Measurements from ENCODE around the gene LBX2. TPM values are rescaled to one million over a fixed set of nuclear protein-coding genes. Genes with fewer than 3 reads are reported as not detected.

The LBX2 gene
- total and polyA plus RNA-seq, 2 of the 4 experiments (the other 2 are of a cell fraction) = 0.18 to 0.62 TPM

GRCh38 chr2:74457129-74457548 is 42.3 kb downstream of the LBX2 start:
- in situ Hi-C loops (cut with MboI; ENCODE audit: low sequenced_read_pairs) (no loop called here), dilution Hi-C loops (cut with HindIII; ENCODE audit: low sequenced_read_pairs, unreplicated experiment) (no loop called here), intact Hi-C loops (cut with micrococcal nuclease) (no loop called here)
- peak; percentile 31 for DNase-seq
- H3K4ac ChIP-seq (ENCODE audit: low read depth, low read length) = peak overlapping the region; percentile 58
- H4K91ac ChIP-seq (ENCODE audit: insufficient read depth, low read depth, low read length) = peak overlapping the region; percentile 39; the same call in 1 of the 2 replicates
- no peak overlapping the region for H3K56ac ChIP-seq (ENCODE audit: extremely low read depth, insufficient read depth, low read length)
- H3K36me3 ChIP-seq (ENCODE audit: control insufficient read depth, insufficient read depth, low read length) = peaks cover 11% of the 10 kb centered on the region
- no TSS peak for BruUV-seq (replicated peaks)
- H2BK5ac ChIP-seq (ENCODE audit: low read depth, low read length, poor library complexity, severe bottlenecking) = peak overlapping the region; percentile 77
- no peaks in the 10 kb centered on the region for H4K20me1 ChIP-seq (ENCODE audit: insufficient read depth, low read length)
- H3K27me3 ChIP-seq (ENCODE audit: control insufficient read depth, insufficient read depth, low read length) = no peaks in the 10 kb centered on the region
- H2BK15ac ChIP-seq (ENCODE audit: low read depth, low read length) = no peak overlapping the region
- 0 out of 2 replicates have a peak, but pooled peaks cover 3% of the 10 kb centered on the region for H3K9me1 ChIP-seq (ENCODE audit: insufficient read depth, low read length)
- TF ChIP-seq MXI1 (IDR thresholded peaks at IDR 0.05; ENCODE audit: borderline replicate concordance, low read depth, low read length) (no peak), CEBPB (IDR thresholded peaks at IDR 0.05; ENCODE audit: low read depth, low read length) (no peak), NFE2L2 (IDR thresholded peaks at IDR 0.05; ENCODE audit: low read depth, low read length) (no peak), POLR2A (IDR thresholded peaks at IDR 0.05; ENCODE audit: low read depth, low read length) (no peak), CHD1 (IDR thresholded peaks at IDR 0.05; ENCODE audit: low read depth, low read length) (no peak)
- TF ChIP-seq, protein P1, sequence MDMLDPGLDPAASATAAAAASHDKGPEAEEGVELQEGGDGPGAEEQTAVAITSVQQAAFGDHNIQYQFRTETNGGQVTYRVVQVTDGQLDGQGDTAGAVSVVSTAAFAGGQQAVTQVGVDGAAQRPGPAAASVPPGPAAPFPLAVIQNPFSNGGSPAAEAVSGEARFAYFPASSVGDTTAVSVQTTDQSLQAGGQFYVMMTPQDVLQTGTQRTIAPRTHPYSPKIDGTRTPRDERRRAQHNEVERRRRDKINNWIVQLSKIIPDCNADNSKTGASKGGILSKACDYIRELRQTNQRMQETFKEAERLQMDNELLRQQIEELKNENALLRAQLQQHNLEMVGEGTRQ (IDR thresholded peaks at IDR 0.05; ENCODE audit: low read depth, low read length) = no peak
- peak overlapping the region; percentile 64 for H4K5ac ChIP-seq (ENCODE audit: low read depth, low read length)
- peak; percentile 0; the same call in 1 of the 2 replicates for ATAC-seq (ENCODE audit: low read depth)
- ChIA-PET POLR2A (ENCODE audit: unreplicated experiment) (no interaction called here), CTCF (interaction anchor here (0.5 kb wide), 1 partner anchor 912 kb away, joined by 3 read pairs; no protein-coding TSS in a partner anchor)
- peaks cover 10% of the 10 kb centered on the region for H3K4me1 ChIP-seq (ENCODE audit: control insufficient read depth, insufficient read depth, low read length)
- H3K14ac ChIP-seq (replicated peaks; ENCODE audit: low read depth, low read length) = 0 out of 2 replicates have a peak overlapping the region, but pooled peaks have one; percentile 10
- peak overlapping the region; percentile 64 for H3K9ac ChIP-seq (ENCODE audit: low read depth, low read length)
- peak overlapping the region; percentile 53 for H3K23ac ChIP-seq (ENCODE audit: low read depth, low read length)
- H3K79me1 ChIP-seq (ENCODE audit: low read depth in 1 of 2, low read length in 2 of 2) = peaks cover 15 to 42% of the 10 kb centered on the region in 2 experiments
- no peaks in the 10 kb centered on the region for H3K9me3 ChIP-seq (ENCODE audit: control insufficient read depth, insufficient read depth, low read length)
- H2BK20ac ChIP-seq (ENCODE audit: low read depth, low read length) = no peak overlapping the region
- H3K27ac ChIP-seq (ENCODE audit: insufficient read depth, low read length) = peak overlapping the region; percentile 69
- peak overlapping the region; percentile 89 for H2AFZ ChIP-seq (replicated peaks; ENCODE audit: low read length, poor library complexity)
- peak overlapping the region; percentile 52 for H3K4me3 ChIP-seq (ENCODE audit: insufficient read depth, low read depth, low read length)
- H4K8ac ChIP-seq (ENCODE audit: low read depth in 2 of 2, low read length in 2 of 2) = peak overlapping the region; percentile 2 to 69; a peak in 2 of 4 replicates
- H2BK120ac ChIP-seq (ENCODE audit: low read depth, low read length) = no peak overlapping the region
- 0 out of 2 replicates have a peak overlapping the region, but pooled peaks have one; percentile 6 for H2AK5ac ChIP-seq (ENCODE audit: low read depth, low read length)
- H3K4me2 ChIP-seq (ENCODE audit: low read depth, low read length) = peak overlapping the region; percentile 92
- H3K18ac ChIP-seq (ENCODE audit: low read depth, low read length) = no peak overlapping the region
- peak overlapping the region; percentile 75 for H2AK9ac ChIP-seq (replicated peaks; ENCODE audit: low read depth, low read length, poor library complexity)
- no CpG with 5 or more reads among the region's 27 CpGs for WGBS, 2 experiments (ENCODE audit: extremely low coverage in 2 of 2, insufficient read length in 1 of 2)
